ENCODE measurements around the gene TENM4.

- no peak for TF ChIP-seq CTCF (IDR thresholded peaks at IDR 0.05; ENCODE audit: poor library complexity, severe bottlenecking)
- no peak for TF ChIP-seq TAF1 (IDR thresholded peaks at IDR 0.05; ENCODE audit: low read depth)
- TF ChIP-seq EZH2 (IDR thresholded peaks at IDR 0.05; ENCODE audit: borderline replicate concordance, insufficient read depth, low read length, poor library complexity, severe bottlenecking): no peak
- TF ChIP-seq REST (IDR thresholded peaks at IDR 0.05; ENCODE audit: borderline replicate concordance): no peak
- no peak for TF ChIP-seq POLR2AphosphoS5 (IDR thresholded peaks at IDR 0.05)
Measured at GRCh38 chr11:78643676-78644056, 797.2 kb downstream of the TENM4 start.
